ENCODE data around the gene B3GNT3.

- TF ChIP-seq CTCF (IDR thresholded peaks at IDR 0.05) (no peak), POLR2AphosphoS5 (IDR thresholded peaks at IDR 0.05) (no peak)
Observed at GRCh38 chr19:17805427-17805826, 10.5 kb downstream of the B3GNT3 start.
